PC-3 (cell line): Measurements from ENCODE around the gene TRPV5. TPM values are rescaled to one million over a fixed set of nuclear protein-coding genes. Genes with fewer than 3 reads are reported as not detected.
A peak's percentile ranks its signal among the peaks of the same experiment; 100 is the strongest.

Source experiments
- ATAC-seq: fragments of 200-7000 bp; cut with Tn5 transposase; 2 replicates; pipeline ENCODE4 v1.9.1; 2020; ENCODE audit warnings: mild to moderate bottlenecking, moderate library complexity
- BruUV-seq: library from RNA; stranded (reverse); fragments of 400-500 nt; replicated peaks from 2 replicates; lab custom pipeline; 2021; lab: Mats Ljungman, UMichigan
- CTCF ChIA-PET: fragments of 300-600 bp; sonication (Branson Sonifier 250); formaldehyde crosslinking; loops from one replicate; lab custom pipeline; 2022; ENCODE audit warnings: antibody characterized with exemption; lab: Charles Lee
- POLR2A ChIA-PET: fragments of 300-600 bp; sonication (Branson Sonifier 250); formaldehyde crosslinking; loops from one replicate; lab custom pipeline; 2022; ENCODE audit warnings: antibody characterized with exemption; ENCODE audit not compliant: unreplicated experiment; lab: Charles Lee
- DNase-seq: peaks from one replicate; pipeline ENCODE4 v3.0.0-alpha.2; 2015
- H2AFZ ChIP-seq: fragments of 300-600 bp; sonication (generic); 2 replicates; pipeline ENCODE4 v1.6.0; 2016; ENCODE audit warnings: antibody characterized with exemption, low read length
- H3F3A ChIP-seq: fragments of 300-600 bp; sonication (generic); one replicate; pipeline ENCODE4 v1.6.0; 2017; ENCODE audit warnings: antibody characterized with exemption, low read length, control low read depth, mild to moderate bottlenecking; ENCODE audit not compliant: unreplicated experiment
- H3K27ac ChIP-seq: fragments of 300-600 bp; sonication (generic); 2 replicates; pipeline ENCODE4 v1.5.1; 2016; ENCODE audit warnings: mild to moderate bottlenecking, low read length
- H3K27me3 ChIP-seq: fragments of 300-600 bp; sonication (generic); 2 replicates; pipeline ENCODE4 v1.6.1; 2016; ENCODE audit warnings: low read length, mixed read lengths
- H3K36me3 ChIP-seq: fragments of 300-600 bp; sonication (generic); 2 replicates; pipeline ENCODE4 v1.6.1; 2016; ENCODE audit warnings: low read depth, mixed run types, low read length, mixed read lengths
- H3K4me1 ChIP-seq: fragments of 300-600 bp; sonication (generic); 2 replicates; pipeline ENCODE4 v1.5.1; 2016; ENCODE audit warnings: low read length; ENCODE audit not compliant: insufficient read depth
- H3K4me2 ChIP-seq: fragments of 300-600 bp; sonication (generic); 2 replicates; pipeline ENCODE4 v1.6.0; 2016; ENCODE audit warnings: low read length
- H3K4me3 ChIP-seq: fragments of 300-600 bp; sonication (generic); 2 replicates; pipeline ENCODE4 v1.5.1; 2016; ENCODE audit warnings: mild to moderate bottlenecking, low read length, mixed read lengths
- H3K79me2 ChIP-seq: fragments of 300-600 bp; sonication (generic); 2 replicates; pipeline ENCODE4 v1.6.1; 2017; ENCODE audit warnings: low read length, mixed read lengths
- H3K9ac ChIP-seq: fragments of 300-600 bp; sonication (generic); 2 replicates; pipeline ENCODE4 v1.6.0; 2016; ENCODE audit warnings: mild to moderate bottlenecking, low read length
- H3K9me2 ChIP-seq: fragments of 300-600 bp; sonication (generic); replicated peaks from 2 replicates; pipeline ENCODE4 v1.6.1; 2016; ENCODE audit warnings: mixed run types, low read length, mixed read lengths
- H3K9me3 ChIP-seq: fragments of 300-600 bp; sonication (generic); 2 replicates; pipeline ENCODE4 v1.6.1; 2016; ENCODE audit warnings: low read length, mixed read lengths
- H4K20me1 ChIP-seq: fragments of 300-600 bp; sonication (generic); 2 replicates; pipeline ENCODE4 v1.6.1; 2016; ENCODE audit warnings: low read length, mixed read lengths
- CTCF ChIP-seq: fragments of 300-600 bp; sonication (generic); conservative IDR thresholded peaks from 2 replicates; pipeline ENCODE4 v1.5.1; 2017; ENCODE audit warnings: antibody characterized with exemption, low read depth, mild to moderate bottlenecking, low read length
- EZH2 ChIP-seq: fragments of 300-600 bp; sonication (generic); IDR thresholded peaks from one replicate; pipeline ENCODE4 v1.6.1; 2017; ENCODE audit warnings: antibody characterized with exemption, mild to moderate bottlenecking, low read length; ENCODE audit not compliant: unreplicated experiment
- EZH2phosphoT487 ChIP-seq: fragments of 300-600 bp; sonication (generic); IDR thresholded peaks from 2 replicates; pipeline ENCODE4 v1.6.1; 2018; ENCODE audit warnings: mild to moderate bottlenecking, antibody characterized with exemption, low read length, borderline replicate concordance
- intact Hi-C: fragments of 100-400 bp; cut with micrococcal nuclease; formaldehyde crosslinking; loops from 2 replicates; pipeline ENCODE4 v1.9.0; 2023
- total RNA-seq: library from RNA; depleted of rRNA; stranded (reverse); fragments of >200 nt; gene quantifications from 2 replicates; pipeline ENCODE4 v1.2.3, GENCODE V29; 2014

The TRPV5 gene
- total RNA-seq, 1 experiment from 2014 or later = not detected

- Histone ChIP-seq H3K27ac (no peak overlapping the region), H2AFZ (peak overlapping the region; percentile 25; the same call in 1 of the 2 replicates), H3K9me3 (no peaks in the 10 kb centered on the region), H4K20me1 (no peaks in the 10 kb centered on the region), H3K4me2 (no peak overlapping the region), H3F3A (no peaks in the 10 kb centered on the region), H3K9ac (no peak overlapping the region), H3K36me3 (no peaks in the 10 kb centered on the region), H3K4me3 (no peak overlapping the region), H3K9me2 (no peaks in the 10 kb centered on the region), H3K79me2 (no peaks in the 10 kb centered on the region), H3K4me1 (peaks cover 9% of the 10 kb centered on the region), H3K27me3 (peaks cover 10% of the 10 kb centered on the region)
- TF ChIP-seq EZH2phosphoT487 = no peak
- TF ChIP-seq CTCF = no peak
- TF ChIP-seq EZH2 = no peak
- BruUV-seq = no TSS peak
- DNase-seq = no peak
- ChIA-PET POLR2A (no interaction called here), CTCF (interaction anchor here (0.6 kb wide), 1 partner anchor 13 kb away, joined by 4 read pairs; no protein-coding TSS in a partner anchor)
- no peak; the same call in 1 of the 2 replicates for ATAC-seq
- intact Hi-C loops = no loop called here
These were observed 39.2 kb downstream of the TRPV5 start for GRCh38 chr7:142894112-142894984.

GRCh38 chr7:142892951-142893350, 40.6 kb downstream of the TRPV5 start:
- no peaks in the 10 kb centered on the region for H3K36me3 ChIP-seq
- no peak for TF ChIP-seq EZH2
- no peak for TF ChIP-seq CTCF
- TF ChIP-seq EZH2phosphoT487 = no peak
- peaks cover 10% of the 10 kb centered on the region for H3K27me3 ChIP-seq
- intact Hi-C loops = no loop called here
- no peaks in the 10 kb centered on the region for H3F3A ChIP-seq
- ChIA-PET CTCF (no interaction called here), POLR2A (no interaction called here)
- H3K4me2 ChIP-seq = no peak overlapping the region
- no peaks in the 10 kb centered on the region for H3K79me2 ChIP-seq
- peaks cover 8% of the 10 kb centered on the region; the same call in 1 of the 2 replicates for H3K4me1 ChIP-seq
- no peak overlapping the region for H2AFZ ChIP-seq
- ATAC-seq = no peak
- H3K9me3 ChIP-seq = no peaks in the 10 kb centered on the region
- no peak overlapping the region for H3K4me3 ChIP-seq
- no peak overlapping the region for H3K27ac ChIP-seq
- no TSS peak for BruUV-seq
- no peaks in the 10 kb centered on the region for H4K20me1 ChIP-seq
- no peaks in the 10 kb centered on the region for H3K9me2 ChIP-seq
- DNase-seq = no peak
- no peak overlapping the region for H3K9ac ChIP-seq
